Ovary (tissue), 9 donors: Measurements from ENCODE around the gene ACSS2. TPM values are rescaled to one million over a fixed set of nuclear protein-coding genes. Genes with fewer than 3 reads are reported as not detected.

ENCODE experiments used
- DNase-seq, 5 donors: peaks; one replicate each; pipeline ENCODE4 v3.0.0-alpha.2; 2019 to 2020
- H3K27ac ChIP-seq, 2 donors: fragments of 200-600 bp; one replicate each; pipeline versions ENCODE4 v1.5.1 to v1.8.0; 2019 to 2022
- H3K27me3 ChIP-seq: fragments of 200-600 bp; one replicate; pipeline ENCODE4 v1.8.0; 2022
- H3K36me3 ChIP-seq: fragments of 200-600 bp; sonication (generic); one replicate; pipeline ENCODE4 v1.5.1; 2019
- H3K4me1 ChIP-seq: one replicate; pipeline ENCODE4 v1.8.1; 2013; ENCODE audit warnings: mild to moderate bottlenecking, moderate library complexity; ENCODE audit not compliant: insufficient read depth
- H3K4me3 ChIP-seq: fragments of 200-600 bp; sonication (generic); one replicate; pipeline ENCODE4 v1.5.1; 2017
- H3K9me3 ChIP-seq, 2 donors: fragments of 200-600 bp in 1 of 2; sonication (generic) in 1 of 2; one replicate each; pipeline versions ENCODE4 v1.5.1 to v1.8.1; 2013 to 2019; ENCODE audit warnings: mild to moderate bottlenecking in 1 of 2, moderate library complexity in 1 of 2
- CTCF ChIP-seq, 3 donors: fragments of 450-650 bp in 2 of 3; fragments of 200-600 bp in 1 of 3; IDR thresholded peaks; one replicate each; pipeline versions ENCODE4 v1.5.1 to v1.8.0; 2016 to 2022; ENCODE audit warnings: antibody characterized with exemption in 3 of 3, mild to moderate bottlenecking in 1 of 3
- EP300 ChIP-seq: sonication (generic); formaldehyde crosslinking; IDR thresholded peaks from one replicate; pipeline ENCODE4 v1.6.1; 2017; ENCODE audit warnings: antibody characterized with exemption
- POLR2A ChIP-seq: fragments of 450-650 bp; IDR thresholded peaks from one replicate; pipeline ENCODE4 v1.6.1; 2017; ENCODE audit warnings: antibody characterized with exemption, mild to moderate bottlenecking, moderate library complexity
- WGBS, 3 donors: extraction: QIAGEN DNeasy Blood & Tissue Kit in 1 of 3; methylation state at CpG; one replicate each; pipeline versions ENCODE4 v1.1.5 to v1.1.7; 2013 to 2017; 5-methylcytosine and 5-hydroxymethylcytosine counted together
- intact Hi-C, 4 donors: fragments of 100-400 bp; cut with DNase I; formaldehyde crosslinking; loops; one replicate each; pipeline versions ENCODE4 v1.11.0 to v1.15.1; 2022 to 2023
- polyA plus RNA-seq, 2 donors: library from polyadenylated mRNA; stranded (reverse); fragments of 200-250 nt in 1 of 2; fragments of 350-450 nt in 1 of 2; fragmentation: Illumina TruSeq in 1 of 2; extraction: RNeasy Lipid Tissue Mini Kit (QIAGEN cat#74804) in 1 of 2; gene quantifications; one replicate each; pipeline ENCODE4 v1.2.3, GENCODE V29; 2013 to 2014
- total RNA-seq, 7 donors: library from RNA; depleted of rRNA in 2 of 7; stranded (reverse); fragments of >200 nt in 2 of 7; fragmentation: NEBNext Ultra II Directional in 3 of 7; extraction: Animal tissue kit (Norgen Biotek cat#: 25700) in 3 of 7; gene quantifications; one replicate each; pipeline versions ENCODE4 v1.1.0 to v1.2.4, GENCODE V29; 2016 to 2023
- donor health status: DM: no; HTN: no; CAD: no; lungs with moderate emphysema.
- donor health status: DM: no; HTN: no; CAD: no.
- donor health status: Bipolar disorder and iron deficiency.
- donor health status: DM: yes; HTN: yes; CAD: no.
- donor health status: DM: no; HTN: no; CAD: no.
- donor health status: DM: yes; HTN: yes; CAD: no.

The ACSS2 gene
- total and polyA plus RNA-seq, 9 donors: 25.3 to 59.7 (median 39.1) TPM

GRCh38 chr20:34862724-34863123 is 13.7 kb upstream of the ACSS2 start:
- H3K9me3 ChIP-seq: no peaks in the 10 kb centered on the region
- no peak for DNase-seq
- H3K4me3 ChIP-seq: no peak overlapping the region
- H3K4me1 ChIP-seq: no peaks in the 10 kb centered on the region
- intact Hi-C loops: no loop called here
- no peaks in the 10 kb centered on the region for H3K36me3 ChIP-seq
- no peaks in the 10 kb centered on the region for H3K27me3 ChIP-seq
- no peak overlapping the region for H3K27ac ChIP-seq
- 88 to 95% (median 92%) methylated on average over 12 of the region's 12 CpGs for whole genome bisulfite sequencing, 3 donors
- no peak for TF ChIP-seq EP300
- TF ChIP-seq CTCF (IDR thresholded peaks at IDR 0.05): no peak
- no peak for TF ChIP-seq POLR2A

DNA sequence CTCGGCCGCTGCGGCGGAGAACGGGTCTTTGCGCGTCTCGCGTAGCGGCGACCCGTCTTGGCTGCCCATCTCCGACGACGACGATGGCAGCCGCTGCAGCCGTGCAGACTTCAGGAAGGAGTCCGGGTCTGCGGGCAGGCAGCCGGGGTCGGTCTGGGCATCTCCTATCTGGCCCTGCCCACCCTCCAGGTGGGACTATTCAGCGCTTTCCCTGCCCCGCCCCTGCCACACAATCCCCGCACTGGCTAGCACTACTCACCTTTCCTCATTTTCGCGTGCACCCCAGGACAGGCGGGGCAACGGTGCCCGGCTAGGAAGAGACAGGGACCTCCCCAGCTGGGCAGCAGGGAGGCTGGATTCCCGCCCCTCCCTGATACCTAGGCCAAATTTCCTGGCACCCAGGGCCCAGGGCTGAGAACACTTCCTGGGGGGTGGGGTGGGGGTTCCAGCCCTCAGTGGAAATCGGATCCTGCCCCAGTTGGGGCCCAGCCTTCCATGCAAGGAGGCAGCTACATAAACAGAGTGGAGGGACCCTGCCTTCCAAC is 12.9 kb upstream of the ACSS2 start:
- H3K27me3 ChIP-seq: no peaks in the 10 kb centered on the region
- no peak overlapping the region for H3K4me3 ChIP-seq
- no peak for TF ChIP-seq POLR2A
- TF ChIP-seq EP300: no peak
- no peak for TF ChIP-seq CTCF (IDR thresholded peaks at IDR 0.05)
- H3K4me1 ChIP-seq: no peaks in the 10 kb centered on the region
- no peaks in the 10 kb centered on the region for H3K9me3 ChIP-seq
- WGBS, 3 donors: 67 to 74% (median 70%) methylated on average over 32 of the region's 32 CpGs
- no peak overlapping the region for H3K27ac ChIP-seq
- no peaks in the 10 kb centered on the region for H3K36me3 ChIP-seq
- intact Hi-C loops: no loop called here
- no peak for DNase-seq

DNA sequence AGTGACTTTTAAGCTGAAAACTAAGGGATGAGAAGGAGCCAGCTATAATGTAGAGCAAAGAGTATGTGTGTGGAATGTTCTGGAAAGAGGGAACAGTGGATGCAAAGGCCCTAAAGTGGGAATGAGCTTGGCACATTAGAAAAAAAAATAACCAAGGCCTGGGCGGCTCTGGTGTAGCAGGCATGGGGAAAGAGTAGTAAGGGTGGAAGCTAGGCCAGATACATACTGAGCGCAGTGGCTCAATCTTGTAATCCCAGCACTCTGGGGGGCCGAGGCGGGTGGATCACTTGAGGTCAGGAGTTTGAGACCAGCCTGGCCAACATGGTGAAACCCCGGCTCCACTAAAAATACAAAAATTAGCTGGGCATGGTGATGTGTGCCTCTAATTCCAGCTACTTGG is 12.2 kb upstream of the ACSS2 start:
- Histone ChIP-seq H3K27me3 (no peaks in the 10 kb centered on the region), H3K9me3 (no peaks in the 10 kb centered on the region), H3K27ac (no peak overlapping the region), H3K4me3 (no peak overlapping the region), H3K36me3 (no peaks in the 10 kb centered on the region), H3K4me1 (no peaks in the 10 kb centered on the region)
- TF ChIP-seq CTCF (IDR thresholded peaks at IDR 0.05) (no peak), EP300 (no peak), POLR2A (no peak)
- 94 to 97% (median 96%) methylated on average over 5 of the region's 5 CpGs for WGBS, 3 donors
- intact Hi-C loops: no loop called here
- DNase-seq: no peak

DNA sequence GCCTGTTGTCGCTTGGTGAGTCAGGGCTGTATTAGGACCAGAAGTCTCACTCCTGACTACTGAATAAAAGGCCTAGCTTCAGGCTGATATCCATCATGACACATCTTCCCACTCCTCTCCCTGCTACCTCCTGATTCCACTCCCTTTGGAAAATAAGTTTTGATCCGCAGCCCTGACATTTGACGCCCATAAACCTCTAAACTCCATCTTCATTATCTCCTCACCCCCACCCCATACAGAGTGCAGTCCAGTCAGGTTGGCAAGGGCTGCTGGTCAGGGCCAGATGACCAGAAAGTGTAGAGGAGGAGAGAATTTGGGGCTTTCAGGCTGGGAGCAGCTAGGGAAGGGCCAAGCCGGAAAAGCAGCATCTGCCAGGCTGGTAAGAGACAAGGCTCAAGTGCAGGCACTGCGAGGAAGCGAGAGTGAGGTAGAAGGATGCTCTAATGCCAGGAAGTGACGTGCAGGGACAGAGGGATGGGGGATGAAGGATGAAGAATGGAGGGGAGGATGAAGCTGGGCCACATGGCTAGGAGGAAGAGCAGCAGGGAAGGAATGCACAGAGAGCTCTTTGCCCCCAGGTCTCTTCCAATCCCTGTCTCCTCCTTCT is 5.0 kb upstream of the ACSS2 start:
- Histone ChIP-seq H3K4me3 (peak overlapping the region; percentile 57), H3K36me3 (no peaks in the 10 kb centered on the region), H3K4me1 (peaks cover 5% of the 10 kb centered on the region), H3K27ac (no peak overlapping the region), H3K27me3 (no peaks in the 10 kb centered on the region), H3K9me3 (no peaks in the 10 kb centered on the region)
- DNase-seq: no peak
- intact Hi-C loops: loop anchor here in 3 of 4 donors (5.0 kb wide), 2 partner anchors 86 to 221 kb away; partner anchors contain the start of genes GSS (in 3 of the 3), MYH7B (in 3 of the 3) and TRPC4AP (in 2 of the 3)
- TF ChIP-seq EP300: no peak
- TF ChIP-seq POLR2A: no peak
- TF ChIP-seq CTCF (IDR thresholded peaks at IDR 0.05): no peak
- WGBS, 3 donors: 95 to 96% (median 95%) methylated on average over 7 of the region's 7 CpGs
